GM12875 (cell line): Measurements from ENCODE around the gene PDE11A.
"Not testable (repeated sequence)": the region's sequence is repeated elsewhere in the genome, so short reads cannot be mapped to it uniquely, and the experiment has no call there.

Experiments used
- H3K4me3 ChIP-seq: one replicate; pipeline ENCODE4 v1.5.1; 2011; ENCODE audit warnings: low read depth, low read length, control low read depth
- CTCF ChIP-seq: IDR thresholded peaks from 2 replicates; pipeline ENCODE4 v1.5.1; 2011; ENCODE audit warnings: low read depth, mild to moderate bottlenecking, control low read depth, inconsistent platforms, low read length, moderate library complexity, borderline replicate concordance; ENCODE audit not compliant: insufficient read depth

The PDE11A gene

GRCh38 chr2:178093471-178093870 lies 20.9 kb upstream of the PDE11A start:
- TF ChIP-seq CTCF: no peak
- H3K4me3 ChIP-seq: no peak overlapping the region

GRCh38 chr2:178088774-178089270 lies 16.2 kb upstream of the PDE11A start:
- no peak for TF ChIP-seq CTCF
- H3K4me3 ChIP-seq: no peak overlapping the region

GRCh38 chr2:178084273-178084672 lies 11.7 kb upstream of the PDE11A start:
- H3K4me3 ChIP-seq: no peak overlapping the region
- no peak for TF ChIP-seq CTCF

- H3K4me3 ChIP-seq: no peak overlapping the region
- no peak for TF ChIP-seq CTCF
Measured at GRCh38 chr2:178082408-178083045, 9.9 kb upstream of the PDE11A start.

- H3K4me3 ChIP-seq: not testable (repeated sequence)
Measured at GRCh38 chr2:178079279-178079678, 6.7 kb upstream of the PDE11A start.

GRCh38 chr2:178076130-178076529 lies 3.6 kb upstream of the PDE11A start:
- H3K4me3 ChIP-seq: no peak overlapping the region
- no peak for TF ChIP-seq CTCF

GRCh38 chr2:178075006-178075326 lies 2.4 kb upstream of the PDE11A start:
- no peak for TF ChIP-seq CTCF
- H3K4me3 ChIP-seq: no peak overlapping the region
